K562 (cell line): ENCODE measurements around the gene PPP1R14C. TPM values are rescaled to one million over a fixed set of nuclear protein-coding genes. Genes with fewer than 3 reads are reported as not detected.

Experiments
- CBFB ChIP-seq: sonication (generic); formaldehyde crosslinking; IDR thresholded peaks from 2 replicates; pipeline ENCODE4 v1.4.0; 2020; ENCODE audit warnings: mild to moderate bottlenecking, missing genetic modification reagents
- FOS ChIP-seq: IDR thresholded peaks from 3 replicates; pipeline ENCODE4 v1.6.1; 2011; ENCODE audit not compliant: insufficient read length; ENCODE audit errors: extremely low read depth
- GTF2E2 ChIP-seq: fragments of 200-800 bp; sonication (Bioruptor generic); IDR thresholded peaks from 2 replicates; pipeline ENCODE4 v1.6.1; 2016; ENCODE audit warnings: missing genetic modification characterization, missing compliant biosample characterization
- MTA2 ChIP-seq: fragments of 450-650 bp; IDR thresholded peaks from 2 replicates; pipeline ENCODE4 v1.6.1; 2016; ENCODE audit warnings: low read depth
- NFE2L1 ChIP-seq: fragments of 450-650 bp; IDR thresholded peaks from 2 replicates; pipeline ENCODE4 v1.6.1; 2016; ENCODE audit warnings: missing genetic modification characterization, low read depth, mild to moderate bottlenecking, missing compliant biosample characterization, moderate library complexity, borderline replicate concordance
- POLR2H ChIP-seq: IDR thresholded peaks from 2 replicates; pipeline ENCODE4 v1.6.1; 2016; ENCODE audit warnings: missing genetic modification characterization, low read depth, mild to moderate bottlenecking, control low read depth, missing compliant biosample characterization, moderate library complexity
- POU5F1 ChIP-seq: fragments of 150-350 bp; IDR thresholded peaks from 2 replicates; pipeline ENCODE4 v1.6.1; 2014; ENCODE audit warnings: borderline replicate concordance, low read length, low read depth, mild to moderate bottlenecking; ENCODE audit not compliant: partially characterized antibody
- PREB ChIP-seq: sonication (generic); formaldehyde crosslinking; IDR thresholded peaks from 2 replicates; pipeline ENCODE4 v1.8.1; 2023; ENCODE audit warnings: mild to moderate bottlenecking, missing genetic modification reagents
- RBM25 ChIP-seq: fragments of 200-400 bp; formaldehyde crosslinking; IDR thresholded peaks from 2 replicates; pipeline ENCODE4 v1.6.1; 2018; ENCODE audit warnings: low read length, low read depth, moderate library complexity; ENCODE audit not compliant: severe bottlenecking
- SMARCA5 ChIP-seq: fragments of 450-650 bp; IDR thresholded peaks from 2 replicates; pipeline ENCODE4 v1.6.1; 2016
- TFAM ChIP-seq: fragments of 250-450 bp; sonication (Bioruptor Pico); conservative IDR thresholded peaks from 2 replicates; pipeline ENCODE4 v1.5.0; 2021; ENCODE audit warnings: mild to moderate bottlenecking, moderate library complexity
- ZNF311 ChIP-seq: fragments of 250-450 bp; sonication (Bioruptor Pico); IDR thresholded peaks from 2 replicates; pipeline ENCODE4 v1.4.0; 2020; ENCODE audit warnings: mild to moderate bottlenecking, moderate library complexity
- ZNF444 ChIP-seq: fragments of 250-450 bp; sonication (Bioruptor Pico); IDR thresholded peaks from 2 replicates; pipeline ENCODE4 v1.4.0; 2020; ENCODE audit warnings: mild to moderate bottlenecking, moderate library complexity
- ZNF77 ChIP-seq: fragments of 250-450 bp; sonication (Bioruptor Pico); IDR thresholded peaks from 2 replicates; pipeline ENCODE4 v1.5.0; 2020
- polyA plus RNA-seq, 8 experiments: library from polyadenylated mRNA; depleted of rRNA in 4 of 8; stranded (reverse) in 5 of 8; unstranded in 3 of 8; fragments of >200 nt; fragmentation: Nextera tagmentation in 2 of 8; fragmentation: Illumina TruSeq in 1 of 8; extraction: Ambion mirVana in 2 of 8; extraction: Trizol in 1 of 8; gene quantifications; 2 replicates each; pipeline versions ENCODE4 v1.2.1 to v1.2.3, GENCODE V29; 2011 to 2014; ENCODE audit warnings: inconsistent platforms in 1 of 8, missing spikeins in 1 of 8
- total RNA-seq, 7 experiments: library from RNA; depleted of rRNA in 6 of 7; stranded (reverse); fragments of >200 nt in 6 of 7; fragmentation: Illumina TruSeq in 2 of 7; extraction: Trizol in 2 of 7; gene quantifications; 2 replicates each; pipeline versions ENCODE4 v1.2.1 to v1.2.3, GENCODE V29; 2011 to 2021; ENCODE audit warnings: low replicate concordance in 1 of 7
- TF ChIP-seq, protein P1 (sequence below): fragments of 450-650 bp; IDR thresholded peaks from 2 replicates; pipeline ENCODE4 v1.7.1; 2018; ENCODE audit warnings: mild to moderate bottlenecking, low read depth; ENCODE audit not compliant: partially characterized antibody
- TF ChIP-seq, protein P2 (sequence below): IDR thresholded peaks from 2 replicates; pipeline ENCODE4 v1.6.1; 2012; ENCODE audit warnings: low read depth, low read length, improper control_type of control experiment, borderline replicate concordance
- TF ChIP-seq, protein P3 (sequence below), 2 experiments: IDR thresholded peaks; 2 replicates each; pipeline ENCODE4 v1.6.1; 2011; ENCODE audit warnings: borderline replicate concordance in 1 of 2, control low read depth in 1 of 2, low read depth in 1 of 2, low read length in 1 of 2, mild to moderate bottlenecking in 1 of 2, mixed read lengths in 1 of 2, moderate library complexity in 1 of 2; ENCODE audit not compliant: insufficient read depth in 1 of 2, insufficient read length in 1 of 2, poor library complexity in 1 of 2, severe bottlenecking in 1 of 2; ENCODE audit errors: extremely low read depth in 1 of 2
- TF ChIP-seq, protein P4 (sequence below): sonication (generic); formaldehyde crosslinking; IDR thresholded peaks from 2 replicates; pipeline ENCODE4 v1.8.0; 2022; ENCODE audit warnings: mild to moderate bottlenecking, missing genetic modification reagents

Gene PPP1R14C
- total and polyA plus RNA-seq, 9 of the 15 experiments (the other 6 are each of a cell fraction or from before 2014, with no cell fraction given), result 4.5 to 16.6 (median 11.9) TPM

- TF ChIP-seq, protein P1, sequence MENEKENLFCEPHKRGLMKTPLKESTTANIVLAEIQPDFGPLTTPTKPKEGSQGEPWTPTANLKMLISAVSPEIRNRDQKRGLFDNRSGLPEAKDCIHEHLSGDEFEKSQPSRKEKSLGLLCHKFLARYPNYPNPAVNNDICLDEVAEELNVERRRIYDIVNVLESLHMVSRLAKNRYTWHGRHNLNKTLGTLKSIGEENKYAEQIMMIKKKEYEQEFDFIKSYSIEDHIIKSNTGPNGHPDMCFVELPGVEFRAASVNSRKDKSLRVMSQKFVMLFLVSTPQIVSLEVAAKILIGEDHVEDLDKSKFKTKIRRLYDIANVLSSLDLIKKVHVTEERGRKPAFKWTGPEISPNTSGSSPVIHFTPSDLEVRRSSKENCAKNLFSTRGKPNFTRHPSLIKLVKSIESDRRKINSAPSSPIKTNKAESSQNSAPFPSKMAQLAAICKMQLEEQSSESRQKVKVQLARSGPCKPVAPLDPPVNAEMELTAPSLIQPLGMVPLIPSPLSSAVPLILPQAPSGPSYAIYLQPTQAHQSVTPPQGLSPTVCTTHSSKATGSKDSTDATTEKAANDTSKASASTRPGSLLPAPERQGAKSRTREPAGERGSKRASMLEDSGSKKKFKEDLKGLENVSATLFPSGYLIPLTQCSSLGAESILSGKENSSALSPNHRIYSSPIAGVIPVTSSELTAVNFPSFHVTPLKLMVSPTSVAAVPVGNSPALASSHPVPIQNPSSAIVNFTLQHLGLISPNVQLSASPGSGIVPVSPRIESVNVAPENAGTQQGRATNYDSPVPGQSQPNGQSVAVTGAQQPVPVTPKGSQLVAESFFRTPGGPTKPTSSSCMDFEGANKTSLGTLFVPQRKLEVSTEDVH, result no peak
- peak; percentile 85 for TF ChIP-seq POLR2H (tag)
- no peak for TF ChIP-seq ZNF444
- TF ChIP-seq POU5F1, result no peak
- TF ChIP-seq SMARCA5, result no peak
- no peak for TF ChIP-seq ZNF77 (CRISPR knock-in tag)
- TF ChIP-seq, protein P2, sequence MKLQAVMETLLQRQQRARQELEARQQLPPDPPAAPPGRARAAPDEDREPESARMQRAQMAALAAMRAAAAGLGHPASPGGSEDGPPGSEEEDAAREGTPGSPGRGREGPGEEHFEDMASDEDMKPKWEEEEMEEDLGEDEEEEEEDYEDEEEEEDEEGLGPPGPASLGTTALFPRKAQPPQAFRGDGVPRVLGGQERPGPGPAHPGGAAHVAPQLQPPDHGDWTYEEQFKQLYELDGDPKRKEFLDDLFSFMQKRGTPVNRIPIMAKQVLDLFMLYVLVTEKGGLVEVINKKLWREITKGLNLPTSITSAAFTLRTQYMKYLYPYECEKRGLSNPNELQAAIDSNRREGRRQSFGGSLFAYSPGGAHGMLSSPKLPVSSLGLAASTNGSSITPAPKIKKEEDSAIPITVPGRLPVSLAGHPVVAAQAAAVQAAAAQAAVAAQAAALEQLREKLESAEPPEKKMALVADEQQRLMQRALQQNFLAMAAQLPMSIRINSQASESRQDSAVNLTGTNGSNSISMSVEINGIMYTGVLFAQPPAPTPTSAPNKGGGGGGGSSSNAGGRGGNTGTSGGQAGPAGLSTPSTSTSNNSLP, result peak; percentile 97
- TF ChIP-seq, protein P3, sequence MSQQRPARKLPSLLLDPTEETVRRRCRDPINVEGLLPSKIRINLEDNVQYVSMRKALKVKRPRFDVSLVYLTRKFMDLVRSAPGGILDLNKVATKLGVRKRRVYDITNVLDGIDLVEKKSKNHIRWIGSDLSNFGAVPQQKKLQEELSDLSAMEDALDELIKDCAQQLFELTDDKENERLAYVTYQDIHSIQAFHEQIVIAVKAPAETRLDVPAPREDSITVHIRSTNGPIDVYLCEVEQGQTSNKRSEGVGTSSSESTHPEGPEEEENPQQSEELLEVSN (IDR thresholded peaks at IDR 0.05; ENCODE audit: borderline replicate concordance in 1 of 2, extremely low read depth in 1 of 2, insufficient read depth in 1 of 2, insufficient read length in 1 of 2, low read depth in 1 of 2, low read length in 1 of 2, poor library complexity in 1 of 2, severe bottlenecking in 1 of 2), result peak in 1 of 2 experiments; percentile 25
- TF ChIP-seq CBFB (CRISPR knock-in tag), result no peak
- 0 out of 2 replicates have a peak, but pooled peaks have one; percentile 43 for TF ChIP-seq ZNF311
- no peak for TF ChIP-seq GTF2E2 (tag)
- no peak for TF ChIP-seq FOS
- no peak for TF ChIP-seq RBM25
- TF ChIP-seq, protein P4, sequence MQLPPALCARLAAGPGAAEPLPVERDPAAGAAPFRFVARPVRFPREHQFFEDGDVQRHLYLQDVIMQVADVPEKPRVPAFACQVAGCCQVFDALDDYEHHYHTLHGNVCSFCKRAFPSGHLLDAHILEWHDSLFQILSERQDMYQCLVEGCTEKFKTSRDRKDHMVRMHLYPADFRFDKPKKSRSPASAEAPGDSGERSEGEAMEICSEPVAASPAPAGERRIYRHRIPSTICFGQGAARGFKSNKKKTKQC (CRISPR knock-in tag), result no peak
- no peak for TF ChIP-seq PREB (CRISPR knock-in tag)
- TF ChIP-seq MTA2, result peak; percentile 32; the same call in 1 of the 2 replicates
- no peak for TF ChIP-seq TFAM (CRISPR knock-in tag)
- TF ChIP-seq NFE2L1 (tag), result no peak
Observed at GRCh38 chr6:150267686-150268561, 125.1 kb downstream of the PPP1R14C start (continued).
